ENCODE results near the gene TAF1B.

The TAF1B gene

GRCh38 chr2:9975805-9976447 is 132.7 kb downstream of the TAF1B start:
- TF ChIP-seq CTCF (conservative IDR thresholded peaks at IDR 0.05; ENCODE audit: low read length): no peak
- H3K4me3 ChIP-seq (ENCODE audit: low read length): no peak overlapping the region
- DNase-seq (ENCODE audit: low read depth): peak; percentile 94

- no peak for TF ChIP-seq CTCF (conservative IDR thresholded peaks at IDR 0.05; ENCODE audit: low read length)
- DNase-seq (ENCODE audit: low read depth): no peak
Measured at GRCh38 chr2:9979977-9980376, 136.7 kb downstream of the TAF1B start.

GRCh38 chr2:9980520-9980919 is 137.2 kb downstream of the TAF1B start:
- peak; percentile 89 for DNase-seq (ENCODE audit: low read depth)

More at GRCh38 chr2:9979977-9980376, 136.7 kb downstream of the TAF1B start:
- H3K4me3 ChIP-seq (ENCODE audit: low read length): no peak overlapping the region

GRCh38 chr2:9981655-9982054 is 138.4 kb downstream of the TAF1B start:
- DNase-seq (ENCODE audit: low read depth): no peak
- TF ChIP-seq CTCF (conservative IDR thresholded peaks at IDR 0.05; ENCODE audit: low read length): no peak

More at GRCh38 chr2:9980520-9980919, 137.2 kb downstream of the TAF1B start:
- H3K4me3 ChIP-seq (ENCODE audit: low read length): no peak overlapping the region
- no peak for TF ChIP-seq CTCF (conservative IDR thresholded peaks at IDR 0.05; ENCODE audit: low read length)

GRCh38 chr2:9982248-9982647 is 139.0 kb downstream of the TAF1B start:
- no peak overlapping the region for H3K4me3 ChIP-seq (ENCODE audit: low read length)
- TF ChIP-seq CTCF (conservative IDR thresholded peaks at IDR 0.05; ENCODE audit: low read length): no peak
- DNase-seq (ENCODE audit: low read depth): peak; percentile 97

More at GRCh38 chr2:9981655-9982054, 138.4 kb downstream of the TAF1B start:
- no peak overlapping the region for H3K4me3 ChIP-seq (ENCODE audit: low read length)

- TF ChIP-seq CTCF (conservative IDR thresholded peaks at IDR 0.05; ENCODE audit: low read length): no peak
- no peak for DNase-seq (ENCODE audit: low read depth)
- H3K4me3 ChIP-seq (ENCODE audit: low read length): no peak overlapping the region
Measured at GRCh38 chr2:9982891-9983290, 139.6 kb downstream of the TAF1B start.
